Inflammatory macrophage (primary cell): ENCODE measurements around the gene C2orf92.

Experiments used
- DNase-seq, 2 donors: peaks; one replicate each; pipeline ENCODE4 v3.0.0-alpha.2; 2020 to 2022

C2orf92 gene

DNA sequence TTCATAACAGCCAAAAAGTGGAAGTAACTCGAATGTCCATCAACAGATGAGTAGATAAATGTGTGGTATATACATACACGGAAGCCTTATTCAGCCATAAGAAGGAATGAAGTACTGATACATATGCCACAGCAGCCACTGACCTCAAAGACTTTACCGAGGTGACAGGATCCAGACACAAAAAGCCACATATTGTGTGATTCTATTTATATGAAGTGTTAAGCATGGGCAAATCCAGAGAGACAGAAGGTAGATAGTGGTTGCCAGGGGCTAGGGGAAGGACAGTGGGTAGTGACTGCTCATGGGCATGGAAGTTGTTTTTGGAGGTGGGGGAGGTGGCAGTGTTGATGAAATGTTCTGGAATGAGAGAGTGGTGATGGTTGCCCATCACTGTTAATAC is 77.8 kb downstream of the C2orf92 start:
- DNase-seq, result no peak

- DNase-seq, result no peak
Measured at GRCh38 chr2:97747716-97748115, 78.2 kb downstream of the C2orf92 start.

DNA sequence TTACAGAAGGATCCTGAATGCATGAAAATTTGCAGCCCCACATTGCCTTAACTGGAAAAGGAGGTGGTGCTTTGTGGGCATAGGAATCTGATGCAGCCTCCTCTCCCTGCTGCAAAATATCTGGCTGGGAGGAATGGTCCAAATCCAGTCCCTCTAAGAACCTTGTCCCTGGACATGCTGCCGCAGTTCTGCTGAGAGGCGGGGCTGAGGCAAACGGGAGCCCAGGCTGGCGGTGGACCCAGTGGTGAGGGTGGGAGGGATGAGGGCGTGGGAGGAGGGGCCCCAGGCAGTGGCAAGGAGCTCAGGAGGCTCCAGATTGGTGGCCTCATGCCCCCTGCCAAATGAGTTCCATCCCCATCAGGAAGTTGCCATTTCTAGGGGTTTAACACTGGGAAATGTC is 80.1 kb downstream of the C2orf92 start:
- no peak for DNase-seq

- no peak for DNase-seq
Measured at GRCh38 chr2:97750017-97750416, 80.5 kb downstream of the C2orf92 start.

DNA sequence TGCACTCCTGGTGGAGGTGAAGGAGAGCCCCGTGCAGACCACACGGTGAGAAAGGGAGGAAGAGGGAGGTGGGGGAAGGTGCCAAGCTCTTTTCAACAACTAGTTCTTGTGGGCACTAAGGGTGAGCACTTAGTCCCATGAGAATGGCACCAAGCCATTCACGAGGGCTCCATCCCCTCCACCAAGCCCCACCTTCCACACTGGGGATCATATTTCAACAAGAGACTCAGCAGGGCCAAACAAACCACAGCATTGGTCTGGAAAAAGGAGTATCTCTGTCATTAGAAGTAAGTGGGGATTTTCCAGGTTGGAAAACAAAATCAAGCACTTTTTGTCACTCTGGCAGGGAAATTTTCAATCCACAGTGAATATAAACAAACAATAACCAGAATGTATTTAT is 82.2 kb downstream of the C2orf92 start:
- DNase-seq, result no peak
